H1 (cell line): ENCODE data around the gene DEDD2. TPM values are rescaled to one million over a fixed set of nuclear protein-coding genes. Genes with fewer than 3 reads are reported as not detected.

Experiments
- CTCF ChIA-PET: fragments of 300-600 bp; sonication (Branson Sonifier 250); formaldehyde crosslinking; loops from one replicate; lab custom pipeline; 2021; ENCODE audit not compliant: partially characterized antibody; lab: Charles Lee
- POLR2A ChIA-PET: fragments of 300-600 bp; sonication (Branson Sonifier 250); formaldehyde crosslinking; loops from one replicate; lab custom pipeline; 2021; ENCODE audit warnings: inconsistent platforms; ENCODE audit not compliant: partially characterized antibody; lab: Charles Lee
- DNase-seq, 2 experiments: peaks; one replicate each; pipeline versions ENCODE4 v3.0.0 to v3.0.0-alpha.2; 2010 to 2022; ENCODE audit warnings: low spot score in 2 of 2, low read depth in 1 of 2, mixed read lengths in 1 of 2
- FAIRE-seq: peaks from 2 replicates; lab custom pipeline; 2011; peaks lifted over from hg19 to GRCh38; lab: Jason Lieb, UNC
- H2AFZ ChIP-seq: 2 replicates; pipeline ENCODE4 v1.8.1; 2012; ENCODE audit warnings: low read length, inconsistent platforms
- H2AK5ac ChIP-seq: 2 replicates; pipeline ENCODE4 v1.6.1; 2013; ENCODE audit warnings: low read depth, low read length
- H2BK120ac ChIP-seq: replicated peaks from 2 replicates; pipeline ENCODE3; 2013; ENCODE audit warnings: low read depth, low read length, inconsistent platforms
- H2BK12ac ChIP-seq: 2 replicates; pipeline ENCODE4 v1.6.1; 2013; ENCODE audit warnings: low read depth, low read length
- H2BK15ac ChIP-seq: 2 replicates; pipeline ENCODE4 v1.6.1; 2013; ENCODE audit warnings: low read length
- H2BK20ac ChIP-seq: 2 replicates; pipeline ENCODE4 v1.6.1; 2013; ENCODE audit warnings: low read length
- H2BK5ac ChIP-seq: 2 replicates; pipeline ENCODE4 v1.6.1; 2013; ENCODE audit warnings: low read depth, low read length
- H3K14ac ChIP-seq: 2 replicates; pipeline ENCODE4 v1.6.1; 2013; ENCODE audit warnings: inconsistent platforms; ENCODE audit not compliant: insufficient read length
- H3K18ac ChIP-seq: 2 replicates; pipeline ENCODE4 v1.6.1; 2013; ENCODE audit warnings: low read length; ENCODE audit errors: extremely low read depth
- H3K23ac ChIP-seq: 2 replicates; pipeline ENCODE4 v1.6.1; 2013; ENCODE audit warnings: inconsistent platforms; ENCODE audit not compliant: insufficient read length
- H3K23me2 ChIP-seq: 2 replicates; pipeline ENCODE4 v1.6.1; 2013; ENCODE audit warnings: low read depth, low read length
- H3K27ac ChIP-seq: 2 replicates; pipeline ENCODE4 v1.6.1; 2011; ENCODE audit warnings: low read depth, low read length, inconsistent platforms
- H3K27me3 ChIP-seq, 4 experiments: replicated peaks in 1 of 4; 1 replicate in 1 of 4; 2 replicates in 3 of 4; pipeline versions ENCODE4 v1.6.1 to v1.8.1; 2011 to 2013; ENCODE audit warnings: low read length in 3 of 4, mild to moderate bottlenecking in 3 of 4, inconsistent platforms in 2 of 4, mixed read lengths in 2 of 4, moderate library complexity in 1 of 4; ENCODE audit not compliant: control insufficient read depth in 3 of 4, insufficient read depth in 3 of 4; ENCODE audit errors: extremely low read depth in 1 of 4
- H3K36me3 ChIP-seq, 4 experiments: 2 replicates each; pipeline versions ENCODE4 v1.6.1 to v1.8.1; 2011 to 2013; ENCODE audit warnings: mild to moderate bottlenecking in 4 of 4, low read length in 3 of 4, moderate library complexity in 2 of 4, control low read depth in 1 of 4, inconsistent platforms in 1 of 4; ENCODE audit not compliant: insufficient read depth in 4 of 4, control insufficient read depth in 2 of 4
- H3K4ac ChIP-seq: replicated peaks from 2 replicates; pipeline ENCODE3; 2013; ENCODE audit warnings: low read length, low read depth, mixed read lengths, inconsistent platforms; ENCODE audit not compliant: insufficient read length
- H3K4me1 ChIP-seq, 4 experiments: replicated peaks in 1 of 4; 1 replicate in 1 of 4; 2 replicates in 3 of 4; pipeline versions ENCODE4 v1.6.1 to v1.8.1; 2011 to 2013; ENCODE audit warnings: low read length in 3 of 4, inconsistent platforms in 2 of 4, mixed read lengths in 1 of 4; ENCODE audit not compliant: insufficient read depth in 4 of 4, control insufficient read depth in 3 of 4
- H3K4me2 ChIP-seq, 2 experiments: 2 replicates each; pipeline versions ENCODE4 v1.6.1 to v1.8.1; 2011 to 2013; ENCODE audit warnings: low read depth in 2 of 2, low read length in 2 of 2, control low read depth in 1 of 2, inconsistent platforms in 1 of 2, mild to moderate bottlenecking in 1 of 2; ENCODE audit not compliant: insufficient read depth in 1 of 2
- H3K4me3 ChIP-seq, 4 experiments: fragments of 200-600, 300-600 bp in 1 of 4; sonication (generic), shearing (Covaris generic), sonication (Bioruptor Twin) in 1 of 4; 2 replicates each; pipeline versions ENCODE4 v1.5.1 to v1.8.1; 2011 to 2016; ENCODE audit warnings: low read length in 4 of 4, low read depth in 3 of 4, control low read depth in 2 of 4, inconsistent platforms in 2 of 4, mild to moderate bottlenecking in 2 of 4, mixed read lengths in 1 of 4, moderate library complexity in 1 of 4; ENCODE audit not compliant: insufficient read depth in 2 of 4; ENCODE audit errors: extremely low read depth in 1 of 4
- H3K56ac ChIP-seq: replicated peaks from 2 replicates; pipeline ENCODE3; 2013; ENCODE audit warnings: low read depth, mild to moderate bottlenecking, mixed read lengths, low read length, inconsistent platforms; ENCODE audit not compliant: insufficient read length
- H3K79me1 ChIP-seq: 2 replicates; pipeline ENCODE4 v1.6.1; 2013; ENCODE audit warnings: low read depth, low read length, control low read depth
- H3K79me2 ChIP-seq, 2 experiments: 2 replicates each; pipeline versions ENCODE4 v1.6.1 to v1.8.1; 2012 to 2013; ENCODE audit warnings: low read length in 2 of 2, mild to moderate bottlenecking in 2 of 2, inconsistent platforms in 1 of 2; ENCODE audit not compliant: insufficient read depth in 2 of 2, control insufficient read depth in 1 of 2
- H3K9ac ChIP-seq, 4 experiments: replicated peaks in 1 of 4; 1 replicate in 1 of 4; 2 replicates in 3 of 4; pipeline versions ENCODE4 v1.6.1 to v1.8.1; 2011 to 2013; ENCODE audit warnings: low read depth in 3 of 4, low read length in 3 of 4, control low read depth in 2 of 4, mild to moderate bottlenecking in 2 of 4, moderate library complexity in 2 of 4, inconsistent platforms in 1 of 4; ENCODE audit errors: extremely low read depth in 1 of 4
- H3K9me3 ChIP-seq, 2 experiments: 2 replicates each; pipeline versions ENCODE4 v1.6.1 to v1.8.1; 2012 to 2013; ENCODE audit warnings: mild to moderate bottlenecking in 2 of 2, moderate library complexity in 2 of 2, control low read depth in 1 of 2, inconsistent platforms in 1 of 2, low read depth in 1 of 2, low read length in 1 of 2, mixed read lengths in 1 of 2; ENCODE audit not compliant: insufficient read depth in 2 of 2
- H4K20me1 ChIP-seq, 2 experiments: replicated peaks in 1 of 2; 2 replicates each; pipeline versions ENCODE3 to v1.8.1; 2011 to 2013; ENCODE audit warnings: inconsistent platforms in 2 of 2, low read length in 2 of 2, mild to moderate bottlenecking in 1 of 2; ENCODE audit not compliant: insufficient read depth in 2 of 2, control insufficient read depth in 1 of 2
- H4K5ac ChIP-seq: 2 replicates; pipeline ENCODE4 v1.6.1; 2013; ENCODE audit warnings: low read length, low read depth, mixed read lengths, inconsistent platforms; ENCODE audit not compliant: insufficient read length
- H4K8ac ChIP-seq: 2 replicates; pipeline ENCODE4 v1.8.0; 2013; ENCODE audit warnings: mild to moderate bottlenecking, moderate library complexity, low read length, inconsistent platforms; ENCODE audit not compliant: insufficient read depth; ENCODE audit errors: extremely low read depth
- H4K91ac ChIP-seq: replicated peaks from 2 replicates; pipeline ENCODE3; 2013; ENCODE audit warnings: low read length, mixed read lengths, inconsistent platforms; ENCODE audit not compliant: insufficient read length
- KDM1A ChIP-seq: fragments of 200-600, 300-600 bp; sonication (generic); IDR thresholded peaks from 2 replicates; pipeline ENCODE4 v1.7.1; 2016; ENCODE audit warnings: mild to moderate bottlenecking, low read length, borderline replicate concordance
- YY1 ChIP-seq: IDR thresholded peaks from 2 replicates; pipeline ENCODE4 v1.6.1; 2011; ENCODE audit warnings: low read depth, mild to moderate bottlenecking, low read length
- WGBS, 2 experiments: shearing (Covaris generic) in 1 of 2; methylation state at CpG; one replicate each; pipeline versions ENCODE4 v1.1.6 to v1.1.7; 2013 to 2015; ENCODE audit warnings: low lambda C conversion rate in 2 of 2, mixed read lengths in 2 of 2, inconsistent platforms in 1 of 2, low coverage in 1 of 2, missing lambda C conversion rate in 1 of 2; ENCODE audit not compliant: insufficient replicate concordance in 2 of 2, insufficient coverage in 1 of 2, insufficient read length in 1 of 2; ENCODE audit errors: extremely low coverage in 1 of 2, missing lambda C conversion rate in 1 of 2; 5-methylcytosine and 5-hydroxymethylcytosine counted together
- polyA plus RNA-seq, 7 experiments: library from polyadenylated mRNA; depleted of rRNA in 3 of 7; stranded (reverse) in 5 of 7; unstranded in 2 of 7; fragments of >200 nt in 5 of 7; fragments of 200-250 nt in 2 of 7; gene quantifications; 1 replicate in 5 of 7; 2 replicates in 1 of 7; 4 replicates in 1 of 7; pipeline versions ENCODE4 v1.2.1 to v1.2.3, GENCODE V29; 2011 to 2013; ENCODE audit warnings: missing spikeins in 2 of 7, mixed read lengths in 2 of 7
- total RNA-seq: library from RNA; stranded (reverse); fragmentation: NEBNext Ultra II Directional; extraction: Animal tissue kit (Norgen Biotek cat#: 25700); gene quantifications from 2 replicates; pipeline ENCODE4 v1.2.1, GENCODE V29; 2021

The DEDD2 gene
- total and polyA plus RNA-seq, 2 of the 8 experiments (the other 6 are each of a cell fraction or from before 2014, with no cell fraction given), result 37.8 to 65.0 TPM

DNA sequence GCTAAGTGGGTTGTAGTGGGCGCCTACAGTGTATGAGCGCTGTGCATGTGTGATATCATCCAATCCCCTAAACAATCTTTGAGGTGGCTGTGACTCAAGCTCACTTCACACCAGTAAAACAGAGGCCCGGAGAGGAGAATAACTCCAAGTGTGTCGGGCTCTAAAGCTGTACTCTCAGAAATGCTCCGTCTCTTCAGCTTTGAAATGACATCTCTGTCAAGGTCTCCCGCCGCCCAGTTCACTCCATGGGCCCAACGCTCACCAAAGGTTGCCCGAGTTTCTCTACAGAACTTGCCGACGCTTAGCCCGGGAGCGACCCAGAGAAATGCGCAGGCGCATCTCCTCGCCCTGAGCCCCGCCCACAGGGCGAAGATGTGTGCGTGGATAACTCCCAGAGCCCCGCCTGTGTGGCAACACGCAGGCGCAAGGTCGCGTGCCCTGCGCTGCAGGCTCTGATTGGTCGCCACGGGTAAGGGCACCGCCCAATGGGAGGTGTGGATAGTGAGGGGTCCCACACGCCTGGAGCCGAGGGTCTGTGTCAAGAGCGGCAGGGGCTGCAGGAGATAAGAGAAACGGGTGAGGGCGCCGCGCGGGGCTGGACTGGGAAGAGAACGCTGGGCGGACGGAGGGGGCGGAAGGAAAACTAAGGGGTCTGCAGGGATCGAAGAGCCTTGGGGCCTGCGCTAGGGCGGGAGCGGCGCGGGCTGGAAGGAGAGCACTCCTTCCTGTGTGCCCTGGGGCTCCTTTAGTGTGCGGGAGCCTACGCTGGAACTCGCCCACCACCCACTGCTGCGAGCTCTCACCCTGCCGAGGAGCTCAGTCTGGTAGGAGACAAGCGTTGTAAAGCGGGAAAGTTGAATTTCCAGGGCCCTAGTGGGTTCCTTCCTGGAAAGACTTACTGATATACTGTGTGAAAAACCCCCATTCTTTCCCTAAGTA is 2.6 kb upstream of the DEDD2 start, which contains the start of gene ZNF526:
TSS of gene ZNF526 (plus strand) at position 501 of the 939 bp plus-strand sequence. CDS start 4,092 bp downstream, outside the sequence.
- no peak for FAIRE-seq
- H2BK5ac ChIP-seq, result no peak within 1 kb of the TSS
- peak within 1 kb of the TSS; percentile 58 to 68 (median 64); a peak in 6 of 7 replicates for H3K9ac ChIP-seq
- H3K27ac ChIP-seq, result peak within 1 kb of the TSS; percentile 32; the same call in 1 of the 2 replicates
- peak; percentile 97 for DNase-seq
- no peaks in the 10 kb centered on the region for H3K27me3 ChIP-seq
- H3K4ac ChIP-seq, result peak within 1 kb of the TSS; percentile 61
- H2AFZ ChIP-seq, result peak within 1 kb of the TSS; percentile 1; the same call in 1 of the 2 replicates
- H3K56ac ChIP-seq, result no peak within 1 kb of the TSS
- ChIA-PET POLR2A (interaction anchor here (1.0 to 2.2 kb wide), 8 partner anchors 14 to 94 kb away, joined by 3 to 12 read pairs (median 4); partner anchors contain the start of gene GSK3A), CTCF (interaction anchor here (0.8 to 2.0 kb wide), 14 partner anchors 12 to 123 kb away, joined by 3 to 9 read pairs (median 4); partner anchors contain the start of genes GSK3A and POU2F2)
- H3K4me1 ChIP-seq, result peaks cover 3 to 11% (median 8%) of the 10 kb centered on the region in 4 experiments; a peak in 6 of 7 replicates
- H2BK120ac ChIP-seq, result no peak within 1 kb of the TSS
- no peak within 1 kb of the TSS for H3K14ac ChIP-seq
- H3K79me2 ChIP-seq, result peaks cover 15 to 31% of the 10 kb centered on the region in 2 experiments
- no peaks in the 10 kb centered on the region for H3K9me3 ChIP-seq
- H3K4me3 ChIP-seq, result peak within 1 kb of the TSS; percentile 71 to 95 (median 85)
- 0 out of 2 replicates have a peak within 1 kb of the TSS, but pooled peaks have one; percentile 56 for H3K18ac ChIP-seq
- H4K20me1 ChIP-seq, result peaks cover 14 to 23% of the 10 kb centered on the region in 2 experiments
- H4K5ac ChIP-seq, result peak within 1 kb of the TSS; percentile 35
- 0 out of 2 replicates have a peak within 1 kb of the TSS, but pooled peaks have one; percentile 84 for H2BK12ac ChIP-seq
- no peak within 1 kb of the TSS for H2AK5ac ChIP-seq
- no peak within 1 kb of the TSS for H4K91ac ChIP-seq
- H3K4me2 ChIP-seq, result peak within 1 kb of the TSS; percentile 72 to 91
- peak within 1 kb of the TSS; percentile 74; the same call in 1 of the 2 replicates for H4K8ac ChIP-seq
- 3% methylated on average over 53 of the region's 53 CpGs; no CpG with 5 or more reads in 1 of the 2 experiments for WGBS, 2 experiments
- no peak within 1 kb of the TSS for H2BK20ac ChIP-seq
- no peak within 1 kb of the TSS; the same call in 1 of the 2 replicates for H2BK15ac ChIP-seq
- H3K79me1 ChIP-seq, result peaks cover 14% of the 10 kb centered on the region
- peaks cover 18% of the 10 kb centered on the region; the same call in 1 of the 2 replicates for H3K23me2 ChIP-seq
- no peak within 1 kb of the TSS for H3K23ac ChIP-seq
- peaks cover 4 to 13% (median 11%) of the 10 kb centered on the region in 4 experiments; a peak in 7 of 8 replicates for H3K36me3 ChIP-seq
- TF ChIP-seq YY1 (no peak), KDM1A (no peak)
